Measurements from ENCODE around the gene OR6Y1.

Gene OR6Y1, protein sequence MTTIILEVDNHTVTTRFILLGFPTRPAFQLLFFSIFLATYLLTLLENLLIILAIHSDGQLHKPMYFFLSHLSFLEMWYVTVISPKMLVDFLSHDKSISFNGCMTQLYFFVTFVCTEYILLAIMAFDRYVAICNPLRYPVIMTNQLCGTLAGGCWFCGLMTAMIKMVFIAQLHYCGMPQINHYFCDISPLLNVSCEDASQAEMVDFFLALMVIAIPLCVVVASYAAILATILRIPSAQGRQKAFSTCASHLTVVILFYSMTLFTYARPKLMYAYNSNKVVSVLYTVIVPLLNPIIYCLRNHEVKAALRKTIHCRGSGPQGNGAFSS

GRCh38 chr1:158554352-158554751 lies at the start of gene OR6Y1:
OR6Y1 (minus strand) TSS chr1:158554405; CDS start chr1:158548105, 6,300 bp downstream.
- no peaks in the 10 kb centered on the region for H3K4me1 Mint-ChIP-seq
- peaks cover 7% of the 10 kb centered on the region for H3K27me3 Mint-ChIP-seq
- no peak within 1 kb of the TSS for H3K27ac Mint-ChIP-seq
- H3K9me3 Mint-ChIP-seq: no peaks in the 10 kb centered on the region
- no peaks in the 10 kb centered on the region for H3K36me3 Mint-ChIP-seq
- H3K4me3 Mint-ChIP-seq: no peak within 1 kb of the TSS

DNA sequence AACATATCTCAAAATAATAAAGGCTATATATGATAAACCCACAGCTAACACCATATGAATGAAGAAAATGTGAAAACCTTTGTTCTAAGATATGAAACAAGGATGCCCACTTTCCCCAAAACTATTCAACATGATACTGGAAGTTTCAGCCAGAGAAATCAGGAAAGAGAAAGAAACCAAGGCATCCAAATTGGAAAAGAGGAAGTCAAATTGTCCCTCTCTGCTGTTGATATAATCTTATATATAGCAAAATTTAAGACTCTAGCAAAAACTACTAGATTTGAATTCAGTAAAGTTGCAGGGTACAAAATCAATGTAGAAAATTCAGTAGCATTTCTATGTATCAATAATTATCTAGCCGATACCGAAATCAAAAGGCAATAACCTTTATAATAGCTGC lies 46.5 kb upstream of the OR6Y1 start:
- Mint-ChIP-seq H3K36me3 (peaks cover 7% of the 10 kb centered on the region), H3K27me3 (no peaks in the 10 kb centered on the region), H3K4me3 (no peak overlapping the region), H3K27ac (no peak overlapping the region), H3K4me1 (no peaks in the 10 kb centered on the region), H3K9me3 (peaks cover 24% of the 10 kb centered on the region)

GRCh38 chr1:158586942-158587341 lies 32.7 kb upstream of the OR6Y1 start:
- Mint-ChIP-seq H3K4me1 (no peaks in the 10 kb centered on the region), H3K36me3 (no peaks in the 10 kb centered on the region), H3K27ac (no peak overlapping the region)

GRCh38 chr1:158583962-158584361 lies 29.8 kb upstream of the OR6Y1 start:
- Mint-ChIP-seq H3K27ac (no peak overlapping the region), H3K4me3 (no peak overlapping the region), H3K36me3 (no peaks in the 10 kb centered on the region), H3K4me1 (no peaks in the 10 kb centered on the region), H3K27me3 (peaks cover 3% of the 10 kb centered on the region), H3K9me3 (no peaks in the 10 kb centered on the region)

More at GRCh38 chr1:158586942-158587341, 32.7 kb upstream of the OR6Y1 start:
- Mint-ChIP-seq H3K27me3 (peaks cover 3% of the 10 kb centered on the region), H3K4me3 (no peak overlapping the region), H3K9me3 (no peaks in the 10 kb centered on the region)

DNA sequence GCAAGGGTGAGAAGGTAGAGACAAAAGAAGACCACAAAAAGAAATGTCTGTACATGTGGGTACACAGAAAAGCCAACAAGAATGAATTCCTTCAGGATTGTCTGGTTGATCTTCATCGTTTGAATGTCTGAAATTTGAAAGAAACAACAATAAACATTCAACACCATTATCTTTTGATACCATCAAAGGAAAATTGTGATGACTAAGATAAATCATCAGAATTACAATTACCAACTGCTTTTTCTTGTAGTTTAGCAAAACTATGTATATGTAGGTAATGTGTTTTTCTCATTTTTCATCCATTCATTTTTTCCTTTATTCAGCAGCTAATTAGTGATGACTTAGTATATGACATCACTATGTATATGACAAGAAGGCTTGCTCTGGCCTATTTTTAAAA lies 25.5 kb upstream of the OR6Y1 start, which contains the start of gene OR10X1:
TSS of gene OR10X1 (minus strand) at position 167 of the 400 bp plus-strand sequence. CDS start at position 167, 0 bp downstream.
- Mint-ChIP-seq H3K36me3 (no peaks in the 10 kb centered on the region), H3K27me3 (peaks cover 8% of the 10 kb centered on the region), H3K27ac (no peak within 1 kb of the TSS), H3K4me3 (no peak within 1 kb of the TSS), H3K4me1 (no peaks in the 10 kb centered on the region), H3K9me3 (no peaks in the 10 kb centered on the region)

DNA sequence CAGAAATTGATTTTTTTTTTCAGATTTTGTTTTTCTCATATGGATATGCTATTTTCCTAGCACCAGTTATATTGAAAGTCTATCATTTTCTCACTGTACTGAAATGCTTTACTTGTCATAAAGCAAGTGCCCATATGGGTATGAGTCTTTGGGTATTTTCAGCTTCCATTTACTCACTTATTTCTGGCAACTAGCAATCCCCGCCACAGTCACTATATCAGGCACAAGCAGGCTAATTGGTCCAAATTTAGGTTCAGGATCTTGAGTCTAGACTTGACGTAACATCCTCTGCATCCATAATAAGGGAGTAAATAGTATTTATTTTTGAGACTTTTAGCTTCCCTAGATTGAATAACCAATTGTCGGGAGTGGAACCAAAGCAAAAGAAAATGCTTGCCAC lies 23.4 kb upstream of the OR6Y1 start:
- peaks cover 7% of the 10 kb centered on the region for H3K27me3 Mint-ChIP-seq
- no peak overlapping the region for H3K4me3 Mint-ChIP-seq
- no peak overlapping the region for H3K27ac Mint-ChIP-seq
- no peaks in the 10 kb centered on the region for H3K36me3 Mint-ChIP-seq
- H3K4me1 Mint-ChIP-seq: no peaks in the 10 kb centered on the region
- no peaks in the 10 kb centered on the region for H3K9me3 Mint-ChIP-seq

- no peaks in the 10 kb centered on the region for H3K36me3 Mint-ChIP-seq
- H3K27ac Mint-ChIP-seq: no peak overlapping the region
- H3K4me1 Mint-ChIP-seq: no peaks in the 10 kb centered on the region
- peaks cover 13% of the 10 kb centered on the region for H3K27me3 Mint-ChIP-seq
- H3K9me3 Mint-ChIP-seq: no peaks in the 10 kb centered on the region
- no peak overlapping the region for H3K4me3 Mint-ChIP-seq
Observed at GRCh38 chr1:158572226-158572625, 18.0 kb upstream of the OR6Y1 start.

DNA sequence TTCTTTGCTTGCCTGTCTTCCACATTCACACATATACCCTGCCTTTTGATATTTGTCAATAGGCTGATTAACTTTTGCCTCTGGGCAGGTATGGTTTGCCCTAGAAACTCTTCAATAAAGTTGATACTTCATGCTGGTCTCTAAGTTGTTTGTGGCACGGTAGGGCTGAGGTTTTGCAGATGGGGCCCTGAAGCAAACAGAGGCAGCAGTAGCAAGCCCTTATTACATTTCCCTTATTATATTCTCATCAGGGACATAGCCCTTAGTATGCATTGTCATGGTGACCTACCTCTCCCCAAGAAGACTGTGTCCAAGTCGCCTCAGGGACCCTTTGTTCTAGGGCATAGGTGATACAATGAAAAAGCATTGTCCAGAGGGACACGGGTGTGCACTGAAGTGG lies 16.3 kb upstream of the OR6Y1 start, which contains the start of gene OR6P1:
TSS of gene OR6P1 (minus strand) at position 101 of the 400 bp plus-strand sequence. CDS start 6,976 bp downstream, outside the sequence.
- H3K27ac Mint-ChIP-seq: no peak within 1 kb of the TSS
- no peak within 1 kb of the TSS for H3K4me3 Mint-ChIP-seq
- peaks cover 13% of the 10 kb centered on the region for H3K27me3 Mint-ChIP-seq
- no peaks in the 10 kb centered on the region for H3K36me3 Mint-ChIP-seq
- no peaks in the 10 kb centered on the region for H3K9me3 Mint-ChIP-seq
- no peaks in the 10 kb centered on the region for H3K4me1 Mint-ChIP-seq

GRCh38 chr1:158564608-158565007 lies 10.4 kb upstream of the OR6Y1 start:
- Mint-ChIP-seq H3K9me3 (no peaks in the 10 kb centered on the region), H3K27ac (no peak overlapping the region), H3K27me3 (peaks cover 15% of the 10 kb centered on the region), H3K4me3 (no peak overlapping the region), H3K36me3 (no peaks in the 10 kb centered on the region), H3K4me1 (no peaks in the 10 kb centered on the region)

- Mint-ChIP-seq H3K4me3 (no peak overlapping the region), H3K36me3 (no peaks in the 10 kb centered on the region), H3K9me3 (no peaks in the 10 kb centered on the region), H3K27me3 (peaks cover 15% of the 10 kb centered on the region), H3K27ac (no peak overlapping the region), H3K4me1 (no peaks in the 10 kb centered on the region)
Observed at GRCh38 chr1:158563853-158564252, 9.6 kb upstream of the OR6Y1 start.

DNA sequence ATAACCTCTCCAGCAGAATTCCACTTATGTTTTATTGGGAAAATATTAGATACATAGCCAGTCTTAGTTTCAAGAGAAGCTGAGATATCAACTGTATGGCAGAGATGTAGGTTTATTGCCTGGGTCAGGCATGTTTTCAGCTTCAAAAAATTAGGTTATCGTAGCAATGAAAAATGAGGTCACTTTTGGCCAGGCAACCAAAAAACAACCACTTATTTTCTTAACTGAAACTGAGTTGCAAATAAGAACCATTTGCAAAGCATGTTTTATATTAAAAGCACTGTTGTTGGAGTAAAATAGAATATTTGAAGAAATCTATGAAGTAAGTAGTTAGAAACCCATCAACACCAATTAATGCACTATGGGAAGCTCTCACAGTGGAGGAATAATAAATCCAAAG lies 5.5 kb upstream of the OR6Y1 start:
- Mint-ChIP-seq H3K27ac (no peak overlapping the region), H3K9me3 (no peaks in the 10 kb centered on the region), H3K27me3 (peaks cover 10% of the 10 kb centered on the region), H3K4me1 (no peaks in the 10 kb centered on the region), H3K4me3 (no peak overlapping the region), H3K36me3 (no peaks in the 10 kb centered on the region)

DNA sequence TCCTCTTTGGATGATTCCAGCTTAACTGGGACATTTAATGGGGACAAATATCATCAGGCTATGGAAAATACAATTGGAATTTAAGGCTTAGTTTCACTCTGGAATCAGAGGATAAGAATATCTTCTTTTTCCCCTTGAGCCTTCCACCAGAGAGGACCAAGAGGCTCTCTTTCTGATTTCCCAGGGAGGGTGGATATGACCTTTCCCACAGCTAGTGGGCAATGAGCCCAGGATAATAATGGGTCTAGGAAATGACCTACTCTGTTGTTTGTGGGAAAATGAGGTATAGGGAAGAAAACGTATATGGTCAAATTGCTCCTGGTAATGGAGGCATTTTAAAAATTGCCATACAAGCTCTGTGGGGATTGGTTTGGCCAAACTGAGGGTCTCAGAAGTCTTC lies 1.9 kb downstream of the OR6Y1 start:
- Mint-ChIP-seq H3K4me1 (no peaks in the 10 kb centered on the region), H3K4me3 (no peak overlapping the region), H3K27me3 (peaks cover 11% of the 10 kb centered on the region), H3K9me3 (no peaks in the 10 kb centered on the region), H3K27ac (no peak overlapping the region), H3K36me3 (no peaks in the 10 kb centered on the region)

- Mint-ChIP-seq H3K27ac (no peak overlapping the region), H3K4me3 (no peak overlapping the region), H3K27me3 (peaks cover 12% of the 10 kb centered on the region), H3K9me3 (no peaks in the 10 kb centered on the region), H3K36me3 (no peaks in the 10 kb centered on the region), H3K4me1 (no peaks in the 10 kb centered on the region)
Observed at GRCh38 chr1:158547533-158547932, 6.7 kb downstream of the OR6Y1 start.

DNA sequence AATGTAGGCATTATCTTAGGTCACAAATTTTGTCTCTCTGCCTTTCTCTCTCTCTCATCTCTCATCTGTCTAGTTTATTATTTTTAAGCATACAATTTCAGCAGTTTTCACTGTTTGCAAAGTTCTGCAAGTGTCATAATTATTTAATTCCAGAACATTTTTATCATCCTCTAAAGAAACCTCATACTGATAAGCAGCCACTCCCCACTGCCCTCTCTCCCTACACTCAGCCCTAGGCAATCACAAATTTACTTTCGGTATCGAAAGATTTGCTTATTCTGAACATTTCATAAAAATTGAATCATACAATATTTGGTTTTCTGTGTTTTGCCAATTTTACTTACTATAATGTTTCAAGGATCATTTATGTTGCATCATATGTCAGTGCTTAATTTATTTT lies 16.6 kb downstream of the OR6Y1 start:
- Mint-ChIP-seq H3K4me1 (no peaks in the 10 kb centered on the region), H3K27me3 (peaks cover 6% of the 10 kb centered on the region), H3K9me3 (no peaks in the 10 kb centered on the region), H3K4me3 (no peak overlapping the region), H3K27ac (no peak overlapping the region), H3K36me3 (no peaks in the 10 kb centered on the region)

- Mint-ChIP-seq H3K9me3 (no peaks in the 10 kb centered on the region), H3K27ac (no peak overlapping the region), H3K4me3 (no peak overlapping the region), H3K27me3 (peaks cover 2% of the 10 kb centered on the region), H3K4me1 (no peaks in the 10 kb centered on the region), H3K36me3 (no peaks in the 10 kb centered on the region)
Observed at GRCh38 chr1:158534496-158534895, 19.7 kb downstream of the OR6Y1 start.

GRCh38 chr1:158527190-158527815 lies 26.9 kb downstream of the OR6Y1 start:
- Mint-ChIP-seq H3K9me3 (peaks cover 4% of the 10 kb centered on the region), H3K4me3 (no peak overlapping the region), H3K27ac (no peak overlapping the region), H3K4me1 (no peaks in the 10 kb centered on the region), H3K36me3 (no peaks in the 10 kb centered on the region), H3K27me3 (peaks cover 15% of the 10 kb centered on the region)

Measured in activated naive CD4-positive, alpha-beta T cell treated with anti-CD3 and anti-CD28 coated beads, Interleukin-2, amount 50 U/mL, for 24 hours (primary cell).